ENCODE data around the gene EEF1E1. TPM values are rescaled to one million over a fixed set of nuclear protein-coding genes. Genes with fewer than 3 reads are reported as not detected.
A peak's percentile ranks its signal among the peaks of the same experiment; 100 is the strongest.

EEF1E1 gene
- total and polyA plus RNA-seq, 4 donors: 12.9 to 30.6 (median 18.3) TPM

- Histone ChIP-seq H3K36me3 (ENCODE audit: control insufficient read depth in 4 of 4, insufficient read depth in 3 of 4, low read depth in 1 of 4, low read length in 3 of 4) (no peaks in the 10 kb centered on the region), H3K27me3 (ENCODE audit: control insufficient read depth in 4 of 4, insufficient read depth in 4 of 4, low read length in 3 of 4) (peaks cover 0 to 2% (median 0%) of the 10 kb centered on the region in 4 donors), H3K9ac (ENCODE audit: low read depth in 1 of 2, low read length in 2 of 2) (no peak overlapping the region), H3K27ac (ENCODE audit: low read depth in 1 of 2, low read length in 2 of 2) (no peak overlapping the region), H3K4me1 (ENCODE audit: control insufficient read depth in 4 of 4, insufficient read depth in 4 of 4, low read length in 3 of 4) (no peaks in the 10 kb centered on the region), H3K4me3 (ENCODE audit: low read depth in 1 of 3, low read length in 3 of 3) (no peak overlapping the region), H3K9me3 (ENCODE audit: control insufficient read depth in 4 of 4, low read length in 3 of 4) (no peaks in the 10 kb centered on the region)
- 36% methylated on average over 1 of the region's 1 CpG for WGBS
- DNase-seq (ENCODE audit: low spot score): no peak
- TF ChIP-seq ATF3 (IDR thresholded peaks at IDR 0.05): no peak
- peak in 1 of 2 donors; percentile 31 for TF ChIP-seq JUND (IDR thresholded peaks at IDR 0.05)
- TF ChIP-seq SP1 (IDR thresholded peaks at IDR 0.05): peak; percentile 12
- no peak for TF ChIP-seq TAF1 (conservative IDR thresholded peaks at IDR 0.05)
- TF ChIP-seq GABPA (IDR thresholded peaks at IDR 0.05 in 1 of 2, conservative IDR thresholded peaks at IDR 0.05 in 1 of 2): no peak
- TF ChIP-seq EGR1 (IDR thresholded peaks at IDR 0.05; ENCODE audit: low read depth in 2 of 2): no peak
- no peak for TF ChIP-seq ZBTB33 (IDR thresholded peaks at IDR 0.05)
- TF ChIP-seq FOXA1 (IDR thresholded peaks at IDR 0.05): no peak
- peak; percentile 67 to 70 for TF ChIP-seq HNF4A (conservative IDR thresholded peaks at IDR 0.05)
- no peak for TF ChIP-seq NR2F2 (IDR thresholded peaks at IDR 0.05)
- TF ChIP-seq YY1 (IDR thresholded peaks at IDR 0.05): no peak
- peak; percentile 25 for TF ChIP-seq HNF4G (IDR thresholded peaks at IDR 0.05)
- no peak for TF ChIP-seq RAD21 (IDR thresholded peaks at IDR 0.05)
- peak in 1 of 2 donors; percentile 32 for TF ChIP-seq RXRA (IDR thresholded peaks at IDR 0.05)
Observed at GRCh38 chr6:8110725-8111124, 8.4 kb upstream of the EEF1E1 start.

DNA sequence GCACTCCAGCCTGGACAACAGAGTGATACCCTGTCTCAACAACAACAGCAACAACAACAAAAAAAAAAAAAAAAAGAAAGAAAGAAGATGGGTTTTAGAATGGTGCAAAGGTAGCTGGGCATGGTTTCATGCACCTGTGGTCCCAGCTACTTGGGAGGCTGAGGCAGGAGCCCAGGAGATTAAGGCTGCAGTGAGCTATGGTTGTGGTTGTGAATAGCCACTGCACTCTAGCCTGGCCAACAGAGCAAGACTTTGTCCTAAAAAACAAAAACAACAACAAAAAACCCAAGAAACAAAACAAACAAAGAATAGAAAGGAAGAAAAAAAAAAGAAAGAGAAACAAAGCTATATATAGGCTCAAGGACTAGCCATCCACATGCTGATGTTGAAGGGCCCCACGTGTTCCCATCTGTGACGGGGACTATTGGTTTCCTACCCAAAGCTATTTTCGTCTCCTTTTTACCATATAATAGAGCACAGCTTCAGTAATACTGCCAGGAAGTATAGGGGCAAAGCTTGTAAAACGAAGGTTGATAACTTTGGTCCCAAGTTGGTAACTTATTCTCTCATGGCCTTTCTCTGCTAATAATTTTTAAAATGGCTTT, 7.9 kb upstream of the EEF1E1 start:
- Histone ChIP-seq H3K27ac (ENCODE audit: low read depth in 1 of 2, low read length in 2 of 2) (no peak overlapping the region), H3K9me3 (ENCODE audit: control insufficient read depth in 4 of 4, low read length in 3 of 4) (no peaks in the 10 kb centered on the region), H3K9ac (ENCODE audit: low read depth in 1 of 2, low read length in 2 of 2) (no peak overlapping the region), H3K4me1 (ENCODE audit: control insufficient read depth in 4 of 4, insufficient read depth in 4 of 4, low read length in 3 of 4) (no peaks in the 10 kb centered on the region), H3K27me3 (ENCODE audit: control insufficient read depth in 4 of 4, insufficient read depth in 4 of 4, low read length in 3 of 4) (peaks cover 0 to 2% (median 0%) of the 10 kb centered on the region in 4 donors), H3K4me3 (ENCODE audit: low read depth in 1 of 3, low read length in 3 of 3) (no peak overlapping the region), H3K36me3 (ENCODE audit: control insufficient read depth in 4 of 4, insufficient read depth in 3 of 4, low read depth in 1 of 4, low read length in 3 of 4) (no peaks in the 10 kb centered on the region)
- TF ChIP-seq HNF4A (conservative IDR thresholded peaks at IDR 0.05) (no peak), RAD21 (IDR thresholded peaks at IDR 0.05) (no peak), CTCF (IDR thresholded peaks at IDR 0.05; ENCODE audit: low read depth, low read length, missing input control) (no peak), RXRA (IDR thresholded peaks at IDR 0.05) (no peak), EGR1 (IDR thresholded peaks at IDR 0.05; ENCODE audit: low read depth in 2 of 2) (no peak), HNF4G (IDR thresholded peaks at IDR 0.05) (no peak), ZBTB33 (IDR thresholded peaks at IDR 0.05) (no peak), YY1 (IDR thresholded peaks at IDR 0.05) (no peak), SP1 (IDR thresholded peaks at IDR 0.05) (no peak)
- 86% methylated on average over 4 of the region's 4 CpGs for WGBS
- DNase-seq (ENCODE audit: low spot score): no peak

Data from liver (tissue), 9 donors.